HCT116 (cell line): ENCODE measurements around the gene NUCB2. TPM values are rescaled to one million over a fixed set of nuclear protein-coding genes. Genes with fewer than 3 reads are reported as not detected.

Experiments used
- ATAC-seq: fragments of 200-7000 bp; cut with Tn5 transposase; 2 replicates; pipeline ENCODE4 v1.9.1; 2020; ENCODE audit warnings: mild to moderate bottlenecking, moderate library complexity
- BruUV-seq: library from RNA; stranded (reverse); fragments of 400-500 nt; replicated peaks from 2 replicates; lab custom pipeline; 2021; lab: Mats Ljungman, UMichigan
- CTCF ChIA-PET: fragments of 300-600 bp; sonication (Branson Sonifier 250); formaldehyde crosslinking; loops from one replicate; lab custom pipeline; 2021; ENCODE audit warnings: antibody characterized with exemption; lab: Charles Lee
- POLR2A ChIA-PET: fragments of 300-600, 350-600 bp; sonication (Branson Sonifier 250); formaldehyde crosslinking; loops from one replicate; lab custom pipeline; 2021; ENCODE audit warnings: antibody characterized with exemption; lab: Charles Lee
- RAD21 ChIA-PET, 2 experiments: fragments of 300-600 bp; sonication (Branson Sonifier 250); formaldehyde crosslinking; loops; one replicate each; lab custom pipeline; 2023; ENCODE audit warnings: low total read pairs in 2 of 2; ENCODE audit not compliant: uncharacterized antibody in 2 of 2, unreplicated experiment in 2 of 2, low non-redundant PET in 1 of 2; lab: Charles Lee
- DNase-seq: peaks from one replicate; pipeline ENCODE4 v3.0.0-alpha.2; 2010; ENCODE audit warnings: low read depth, low spot score
- H2AFZ ChIP-seq: fragments of 200-600 bp; shearing (Covaris generic), sonication (generic); 2 replicates; pipeline ENCODE4 v1.6.1; 2017; ENCODE audit warnings: low read depth, mixed run types, mixed read lengths, antibody characterized with exemption, low read length; ENCODE audit not compliant: poor library complexity, severe bottlenecking
- H3K27ac ChIP-seq: 2 replicates; pipeline ENCODE4 v1.5.1; 2012; ENCODE audit warnings: low read depth, low read length
- H3K27me3 ChIP-seq: fragments of 200-600 bp; sonication (generic); 2 replicates; pipeline ENCODE4 v1.6.1; 2016; ENCODE audit warnings: mixed run types, low read length, mixed read lengths; ENCODE audit not compliant: insufficient read depth
- H3K36me3 ChIP-seq, 2 experiments: fragments of 200-500 bp in 1 of 2; fragments of 200-600 bp in 1 of 2; sonication (Bioruptor generic) in 1 of 2; sonication (generic) in 1 of 2; 2 replicates each; pipeline versions ENCODE4 v1.5.1 to v1.6.1; 2014 to 2016; ENCODE audit warnings: low read length in 2 of 2, inconsistent platforms in 1 of 2, mixed read lengths in 1 of 2, mixed run types in 1 of 2; ENCODE audit not compliant: insufficient read depth in 2 of 2, control insufficient read depth in 1 of 2
- H3K4me1 ChIP-seq, 2 experiments: fragments of 200-600 bp in 1 of 2; sonication (generic) in 1 of 2; 2 replicates each; pipeline versions ENCODE4 v1.5.1 to v1.6.1; 2012 to 2017; ENCODE audit warnings: low read length in 2 of 2, inconsistent platforms in 1 of 2, mild to moderate bottlenecking in 1 of 2, mixed read lengths in 1 of 2, mixed run types in 1 of 2, moderate library complexity in 1 of 2; ENCODE audit not compliant: insufficient read depth in 2 of 2, control insufficient read depth in 1 of 2
- H3K4me2 ChIP-seq: fragments of 200-600 bp; sonication (generic); 2 replicates; pipeline ENCODE4 v1.6.1; 2017; ENCODE audit warnings: mixed run types, low read length, mixed read lengths
- H3K4me3 ChIP-seq, 2 experiments: fragments of 200-600 bp in 1 of 2; sonication (generic) in 1 of 2; replicated peaks in 1 of 2; 2 replicates each; pipeline ENCODE4 v1.5.1; 2011 to 2016; ENCODE audit warnings: low read length in 2 of 2, control low read depth in 1 of 2, low read depth in 1 of 2, mild to moderate bottlenecking in 1 of 2, mixed read lengths in 1 of 2, mixed run types in 1 of 2
- H3K79me2 ChIP-seq: fragments of 200-600 bp; sonication (generic); 2 replicates; pipeline ENCODE4 v1.6.1; 2017; ENCODE audit warnings: mild to moderate bottlenecking, mixed run types, low read length, moderate library complexity, mixed read lengths; ENCODE audit not compliant: insufficient read depth
- H3K9ac ChIP-seq: fragments of 200-600 bp; sonication (generic); 2 replicates; pipeline ENCODE4 v1.6.1; 2016; ENCODE audit warnings: low read length, mixed read lengths
- H3K9me2 ChIP-seq: fragments of 200-600 bp; sonication (generic), shearing (Covaris generic); 2 replicates; pipeline ENCODE4 v1.6.1; 2017; ENCODE audit warnings: mixed run types, mild to moderate bottlenecking, moderate library complexity; ENCODE audit not compliant: insufficient read depth
- H3K9me3 ChIP-seq, 2 experiments: fragments of 200-500 bp in 1 of 2; fragments of 200-600 bp in 1 of 2; sonication (Bioruptor generic) in 1 of 2; sonication (generic) in 1 of 2; 2 replicates each; pipeline ENCODE4 v1.6.1; 2014 to 2017; ENCODE audit warnings: low read length in 2 of 2, mixed read lengths in 2 of 2, inconsistent platforms in 1 of 2, low read depth in 1 of 2, mild to moderate bottlenecking in 1 of 2, mixed run types in 1 of 2, moderate library complexity in 1 of 2; ENCODE audit not compliant: control insufficient read depth in 1 of 2, insufficient read depth in 1 of 2
- H4K20me1 ChIP-seq: fragments of 200-600 bp; sonication (generic), shearing (Covaris generic); 2 replicates; pipeline ENCODE4 v1.6.1; 2017; ENCODE audit warnings: mixed run types, mild to moderate bottlenecking, moderate library complexity; ENCODE audit not compliant: insufficient read depth
- CBX3 ChIP-seq: IDR thresholded peaks from 2 replicates; pipeline ENCODE4 v1.6.1; 2012; ENCODE audit warnings: low read depth
- CEBPB ChIP-seq: IDR thresholded peaks from 2 replicates; pipeline ENCODE4 v1.6.1; 2012; ENCODE audit warnings: low read depth
- ELF1 ChIP-seq: IDR thresholded peaks from 2 replicates; pipeline ENCODE4 v1.6.1; 2012; ENCODE audit warnings: low read depth, borderline replicate concordance
- EZH2 ChIP-seq: fragments of 200-600 bp; sonication (generic); IDR thresholded peaks from 2 replicates; pipeline ENCODE4 v1.6.1; 2017; ENCODE audit warnings: antibody characterized with exemption, mixed run types
- POLR2AphosphoS5 ChIP-seq: IDR thresholded peaks from 2 replicates; pipeline ENCODE4 v1.6.1; 2011; ENCODE audit warnings: mild to moderate bottlenecking, low read depth, low read length, moderate library complexity
- SP1 ChIP-seq: IDR thresholded peaks from 2 replicates; pipeline ENCODE4 v1.6.1; 2012; ENCODE audit warnings: low read depth
- SRF ChIP-seq: IDR thresholded peaks from 2 replicates; pipeline ENCODE4 v1.6.1; 2012; ENCODE audit warnings: low read depth
- TCF7L2 ChIP-seq: IDR thresholded peaks from 2 replicates; pipeline ENCODE4 v1.7.0; 2011; ENCODE audit warnings: borderline replicate concordance, inconsistent platforms; ENCODE audit not compliant: insufficient read depth, insufficient read length; ENCODE audit errors: extremely low read depth
- YY1 ChIP-seq: IDR thresholded peaks from 2 replicates; pipeline ENCODE4 v1.6.1; 2011; ENCODE audit warnings: low read length, low read depth, moderate library complexity, mild to moderate bottlenecking; ENCODE audit not compliant: insufficient replicate concordance; ENCODE audit errors: extremely low read depth
- ZNF274 ChIP-seq: fragments of 200-500 bp; sonication (Bioruptor generic); IDR thresholded peaks from 2 replicates; pipeline ENCODE4 v1.6.1; 2014; ENCODE audit warnings: mild to moderate bottlenecking, low read depth, low read length, inconsistent platforms
- intact Hi-C: fragments of 100-400 bp; cut with micrococcal nuclease; formaldehyde crosslinking; loops from 2 replicates; pipeline ENCODE4 v1.10.0; 2022
- total RNA-seq: library from RNA; stranded (reverse); gene quantifications from one replicate; pipeline ENCODE4 v1.2.1, GENCODE V29; 2021; ENCODE audit not compliant: unreplicated experiment
- TF ChIP-seq, protein P1 (sequence below), 3 experiments: fragments of 200-600 bp in 1 of 3; sonication (generic) in 1 of 3; IDR thresholded peaks in 2 of 3; conservative IDR thresholded peaks in 1 of 3; 2 replicates each; pipeline ENCODE4 v1.5.1; 2012 to 2017; ENCODE audit warnings: low read depth in 2 of 3, low read length in 2 of 3, antibody characterized with exemption in 1 of 3, borderline replicate concordance in 1 of 3, control low read depth in 1 of 3, mild to moderate bottlenecking in 1 of 3, mixed read lengths in 1 of 3, mixed run types in 1 of 3, moderate library complexity in 1 of 3; ENCODE audit not compliant: insufficient read depth in 1 of 3

NUCB2 gene
- total RNA-seq, 1 experiment from 2014 or later = 40.6 TPM

DNA sequence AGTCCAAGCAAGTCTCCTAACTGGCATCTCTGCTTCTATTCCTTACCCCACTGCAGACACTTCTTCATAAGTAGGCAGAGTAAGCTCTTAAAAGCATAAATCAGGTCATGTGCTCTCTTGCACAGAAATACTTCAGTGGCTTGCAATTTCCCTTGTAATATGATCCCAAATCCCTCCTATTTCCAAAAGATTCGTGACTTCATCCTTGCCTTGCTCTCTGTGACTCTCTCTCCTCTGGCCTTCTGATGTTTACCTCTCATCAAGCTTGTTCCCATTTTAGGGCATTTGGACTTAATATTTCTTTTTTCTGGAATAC lies 37.7 kb downstream of the NUCB2 start:
- ATAC-seq (no peak), DNase-seq (no peak)
- Histone ChIP-seq H2AFZ (no peak overlapping the region), H3K36me3 (peaks cover 0 to 11% of the 10 kb centered on the region in 2 experiments; a peak in 2 of 4 replicates), H3K4me2 (no peak overlapping the region), H3K9ac (no peak overlapping the region), H3K27ac (no peak overlapping the region), H3K4me1 (peaks cover 0 to 2% of the 10 kb centered on the region in 2 experiments; a peak in 1 of 4 replicates), H3K9me2 (no peaks in the 10 kb centered on the region), H3K79me2 (no peaks in the 10 kb centered on the region), H3K27me3 (no peaks in the 10 kb centered on the region), H3K4me3 (no peak overlapping the region), H3K9me3 (no peaks in the 10 kb centered on the region), H4K20me1 (no peaks in the 10 kb centered on the region)
- intact Hi-C loops = no loop called here
- BruUV-seq = no TSS peak
- ChIA-PET CTCF (no interaction called here), RAD21 (no interaction called here), POLR2A (no interaction called here)
- TF ChIP-seq SRF (no peak), YY1 (no peak), TCF7L2 (no peak), SP1 (no peak), ELF1 (no peak), CEBPB (no peak), CBX3 (no peak), ZNF274 (no peak), EZH2 (no peak), POLR2AphosphoS5 (no peak)

DNA sequence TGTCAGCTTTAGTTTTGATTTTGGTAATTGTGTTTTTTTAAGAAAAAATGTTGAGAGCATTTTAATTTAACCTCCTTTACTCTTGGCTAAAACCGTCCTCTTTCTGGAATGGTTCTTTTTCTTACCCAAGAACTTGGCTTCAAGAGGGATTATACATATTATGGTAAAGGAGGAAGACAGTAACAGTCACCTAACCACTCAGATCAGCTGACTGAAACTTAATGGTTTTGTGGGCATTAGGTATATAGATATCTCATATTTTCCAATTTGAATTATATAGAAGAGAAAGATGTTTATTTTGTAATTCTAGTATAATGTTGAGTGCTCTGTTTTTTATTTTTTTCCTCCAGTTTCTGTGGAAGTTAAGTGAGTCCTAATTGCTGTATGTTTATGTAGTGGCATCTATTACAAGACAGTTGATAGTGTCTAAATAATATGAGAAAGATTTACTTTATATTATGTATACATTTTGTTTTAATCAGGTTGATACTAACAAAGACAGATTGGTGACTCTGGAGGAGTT lies 38.4 kb downstream of the NUCB2 start:
- no TSS peak for BruUV-seq
- Histone ChIP-seq H2AFZ (no peak overlapping the region), H3K9me2 (no peaks in the 10 kb centered on the region), H3K4me3 (no peak overlapping the region), H3K36me3 (peaks cover 0 to 11% of the 10 kb centered on the region in 2 experiments; a peak in 2 of 4 replicates), H3K9ac (no peak overlapping the region), H3K4me1 (peaks cover 0 to 2% of the 10 kb centered on the region in 2 experiments; a peak in 1 of 4 replicates), H3K4me2 (no peak overlapping the region), H3K9me3 (no peaks in the 10 kb centered on the region), H4K20me1 (no peaks in the 10 kb centered on the region), H3K27me3 (no peaks in the 10 kb centered on the region), H3K27ac (no peak overlapping the region), H3K79me2 (no peaks in the 10 kb centered on the region)
- DNase-seq (no peak), ATAC-seq (no peak)
- intact Hi-C loops = no loop called here
- ChIA-PET CTCF (no interaction called here), POLR2A (no interaction called here), RAD21 (no interaction called here)
- TF ChIP-seq, protein P1, sequence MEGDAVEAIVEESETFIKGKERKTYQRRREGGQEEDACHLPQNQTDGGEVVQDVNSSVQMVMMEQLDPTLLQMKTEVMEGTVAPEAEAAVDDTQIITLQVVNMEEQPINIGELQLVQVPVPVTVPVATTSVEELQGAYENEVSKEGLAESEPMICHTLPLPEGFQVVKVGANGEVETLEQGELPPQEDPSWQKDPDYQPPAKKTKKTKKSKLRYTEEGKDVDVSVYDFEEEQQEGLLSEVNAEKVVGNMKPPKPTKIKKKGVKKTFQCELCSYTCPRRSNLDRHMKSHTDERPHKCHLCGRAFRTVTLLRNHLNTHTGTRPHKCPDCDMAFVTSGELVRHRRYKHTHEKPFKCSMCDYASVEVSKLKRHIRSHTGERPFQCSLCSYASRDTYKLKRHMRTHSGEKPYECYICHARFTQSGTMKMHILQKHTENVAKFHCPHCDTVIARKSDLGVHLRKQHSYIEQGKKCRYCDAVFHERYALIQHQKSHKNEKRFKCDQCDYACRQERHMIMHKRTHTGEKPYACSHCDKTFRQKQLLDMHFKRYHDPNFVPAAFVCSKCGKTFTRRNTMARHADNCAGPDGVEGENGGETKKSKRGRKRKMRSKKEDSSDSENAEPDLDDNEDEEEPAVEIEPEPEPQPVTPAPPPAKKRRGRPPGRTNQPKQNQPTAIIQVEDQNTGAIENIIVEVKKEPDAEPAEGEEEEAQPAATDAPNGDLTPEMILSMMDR (IDR thresholded peaks at IDR 0.05 in 2 of 3, conservative IDR thresholded peaks at IDR 0.05 in 1 of 3; ENCODE audit: borderline replicate concordance in 1 of 3, insufficient read depth in 1 of 3, low read depth in 2 of 3, low read length in 2 of 3) = no peak
